ENCODE data around the gene SUPT3H.

SUPT3H gene

DNA sequence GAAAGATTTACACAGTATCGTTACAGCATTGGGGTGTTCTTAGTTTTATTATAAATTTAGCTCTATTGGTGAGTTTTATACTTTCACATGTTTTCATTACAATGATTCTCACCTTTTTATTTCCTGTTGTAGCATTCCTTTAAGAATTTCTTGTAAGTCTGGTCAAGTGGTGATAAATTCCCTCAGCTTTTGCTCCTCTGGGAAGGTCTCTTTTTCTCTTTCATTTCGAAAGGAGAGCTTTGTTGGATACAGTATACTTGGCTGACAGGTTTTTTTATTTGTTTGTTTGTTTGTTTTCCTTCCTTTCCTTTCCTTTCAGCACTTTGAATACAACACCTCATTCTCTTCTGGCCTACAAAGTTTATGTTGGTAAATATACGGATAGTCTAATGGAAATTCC, 299.3 kb downstream of the SUPT3H start:
- TF ChIP-seq, protein P1, sequence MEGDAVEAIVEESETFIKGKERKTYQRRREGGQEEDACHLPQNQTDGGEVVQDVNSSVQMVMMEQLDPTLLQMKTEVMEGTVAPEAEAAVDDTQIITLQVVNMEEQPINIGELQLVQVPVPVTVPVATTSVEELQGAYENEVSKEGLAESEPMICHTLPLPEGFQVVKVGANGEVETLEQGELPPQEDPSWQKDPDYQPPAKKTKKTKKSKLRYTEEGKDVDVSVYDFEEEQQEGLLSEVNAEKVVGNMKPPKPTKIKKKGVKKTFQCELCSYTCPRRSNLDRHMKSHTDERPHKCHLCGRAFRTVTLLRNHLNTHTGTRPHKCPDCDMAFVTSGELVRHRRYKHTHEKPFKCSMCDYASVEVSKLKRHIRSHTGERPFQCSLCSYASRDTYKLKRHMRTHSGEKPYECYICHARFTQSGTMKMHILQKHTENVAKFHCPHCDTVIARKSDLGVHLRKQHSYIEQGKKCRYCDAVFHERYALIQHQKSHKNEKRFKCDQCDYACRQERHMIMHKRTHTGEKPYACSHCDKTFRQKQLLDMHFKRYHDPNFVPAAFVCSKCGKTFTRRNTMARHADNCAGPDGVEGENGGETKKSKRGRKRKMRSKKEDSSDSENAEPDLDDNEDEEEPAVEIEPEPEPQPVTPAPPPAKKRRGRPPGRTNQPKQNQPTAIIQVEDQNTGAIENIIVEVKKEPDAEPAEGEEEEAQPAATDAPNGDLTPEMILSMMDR (IDR thresholded peaks at IDR 0.05; ENCODE audit: control extremely low read depth, extremely low read depth, low read depth, missing control alignments) = no peak
- POLR2A ChIA-PET = no interaction called here
- CTCF ChIA-PET = no interaction called here
- DNase-seq (ENCODE audit: extremely low spot score) = no peak

DNA sequence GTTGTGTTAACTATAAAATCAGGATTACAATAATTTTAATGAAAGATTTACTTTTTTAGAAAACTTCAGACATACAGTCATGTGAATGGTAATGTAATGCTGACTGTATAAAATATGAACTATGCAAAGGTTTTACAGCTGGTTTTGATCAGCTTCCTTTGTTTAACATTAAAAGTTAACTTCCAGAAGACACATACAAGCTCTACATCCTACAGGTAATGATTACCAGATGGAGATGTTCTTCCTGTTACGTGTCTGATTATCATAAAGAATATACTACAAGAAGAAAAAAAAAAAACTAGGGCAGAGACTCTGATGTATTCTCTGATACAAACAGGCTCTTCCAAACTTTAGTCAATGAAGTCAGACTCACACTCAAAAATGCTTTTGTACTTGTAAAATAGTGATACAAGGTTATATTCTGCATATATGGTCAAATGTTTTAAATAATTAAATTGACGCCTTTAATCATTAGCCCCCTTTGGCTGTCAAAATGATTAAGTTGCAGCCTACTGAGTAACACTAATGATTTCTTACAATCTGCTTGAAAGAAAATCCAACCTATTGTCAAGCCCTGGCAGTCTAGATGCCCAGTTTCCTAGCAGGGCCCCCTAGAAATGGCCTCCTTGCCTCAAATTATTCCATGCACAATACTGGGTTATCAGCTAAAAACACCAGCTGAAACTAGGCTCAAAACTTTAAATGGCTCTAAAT, 301.4 kb downstream of the SUPT3H start:
- ChIA-PET POLR2A (no interaction called here), CTCF (no interaction called here)
- TF ChIP-seq, protein P1 (IDR thresholded peaks at IDR 0.05; ENCODE audit: control extremely low read depth, extremely low read depth, low read depth, missing control alignments) = no peak
- DNase-seq (ENCODE audit: extremely low spot score) = no peak

DNA sequence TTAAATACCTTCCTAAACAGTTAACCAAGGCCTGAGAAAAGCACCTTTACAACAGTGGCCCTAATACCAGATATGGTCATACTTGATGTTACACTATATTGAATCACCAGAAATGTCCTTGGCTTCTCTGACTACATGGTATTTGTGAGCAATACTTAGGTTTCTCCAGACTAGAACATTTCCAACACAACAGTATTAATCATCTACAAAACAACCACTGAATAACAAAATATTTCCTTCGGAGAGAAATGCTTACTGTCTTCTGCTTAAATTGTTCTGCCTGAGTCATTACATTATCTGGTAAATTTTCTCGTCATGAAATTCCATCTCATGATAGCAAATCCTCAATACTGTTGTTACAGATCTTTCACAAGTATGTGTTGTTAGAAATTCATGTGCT, 302.5 kb downstream of the SUPT3H start:
- TF ChIP-seq, protein P1 (IDR thresholded peaks at IDR 0.05; ENCODE audit: control extremely low read depth, extremely low read depth, low read depth, missing control alignments) = no peak
- POLR2A ChIA-PET = no interaction called here
- CTCF ChIA-PET = no interaction called here
- DNase-seq (ENCODE audit: extremely low spot score) = no peak

DNA sequence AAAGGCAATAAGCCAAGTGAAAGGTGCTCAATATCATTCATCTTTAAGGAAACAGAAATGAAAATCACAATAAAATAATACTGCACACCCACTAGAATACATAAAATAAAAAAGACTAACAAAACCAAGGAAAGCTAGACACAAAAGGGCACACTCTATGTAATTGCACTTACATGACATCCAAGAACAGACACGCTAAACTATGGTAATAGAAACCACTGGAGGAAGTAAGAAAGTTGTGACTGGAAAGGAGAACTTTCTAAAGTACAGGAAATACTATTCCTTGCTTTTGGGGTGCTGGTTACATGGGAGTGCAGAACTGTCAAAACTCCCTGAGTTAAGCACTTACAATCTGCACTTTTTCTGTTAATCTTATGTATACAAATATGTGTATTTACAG, 303.3 kb downstream of the SUPT3H start:
- no peak for DNase-seq (ENCODE audit: extremely low spot score)
- TF ChIP-seq, protein P1 (IDR thresholded peaks at IDR 0.05; ENCODE audit: control extremely low read depth, extremely low read depth, low read depth, missing control alignments) = no peak
- ChIA-PET POLR2A (no interaction called here), CTCF (no interaction called here)

DNA sequence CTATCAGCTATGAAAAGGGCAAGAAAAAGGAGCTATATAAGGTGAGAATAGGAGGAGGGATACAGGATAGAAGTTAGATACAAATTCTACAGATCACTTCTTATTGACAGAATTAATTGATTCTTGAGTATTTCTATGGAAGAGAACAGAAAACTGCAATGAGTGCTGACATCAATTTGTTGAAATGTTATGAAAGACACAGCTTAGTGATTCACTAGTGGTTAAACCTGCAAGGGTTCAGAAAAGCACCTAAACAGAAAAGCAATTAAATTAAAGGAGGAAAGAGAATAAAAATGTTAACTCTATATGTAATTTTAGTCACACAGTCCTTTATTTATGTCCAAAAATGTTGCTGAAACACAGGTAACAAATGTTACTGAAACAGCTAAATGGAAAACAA, 304.0 kb downstream of the SUPT3H start:
- TF ChIP-seq, protein P1 (IDR thresholded peaks at IDR 0.05; ENCODE audit: control extremely low read depth, extremely low read depth, low read depth, missing control alignments) = no peak
- CTCF ChIA-PET = interaction anchor here (1.5 kb wide), 1 partner anchor 14 kb away, joined by 4 read pairs; no protein-coding TSS in a partner anchor
- DNase-seq (ENCODE audit: extremely low spot score) = no peak
- POLR2A ChIA-PET = no interaction called here

DNA sequence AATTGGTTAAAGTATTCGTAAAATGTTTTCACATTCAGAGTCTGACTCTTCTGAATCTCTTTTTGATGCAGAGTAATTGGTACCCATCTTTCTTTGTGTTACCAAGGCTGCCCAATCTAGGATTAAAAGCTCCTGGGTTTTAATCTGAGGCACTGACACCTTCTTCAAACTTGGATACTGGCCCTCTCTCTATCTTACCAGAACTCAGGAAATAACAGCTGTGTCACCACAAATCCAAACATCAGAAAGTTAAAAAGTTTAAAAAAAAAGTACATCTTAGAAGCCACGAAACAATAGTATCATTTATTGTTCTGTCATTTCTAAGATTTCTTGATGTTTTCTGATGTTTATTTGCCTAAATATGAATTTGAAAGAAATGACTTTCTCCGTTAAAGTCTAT, 305.1 kb downstream of the SUPT3H start:
- DNase-seq (ENCODE audit: extremely low spot score) = no peak
- POLR2A ChIA-PET = no interaction called here
- TF ChIP-seq, protein P1 (IDR thresholded peaks at IDR 0.05; ENCODE audit: control extremely low read depth, extremely low read depth, low read depth, missing control alignments) = no peak
- CTCF ChIA-PET = interaction anchor here (0.7 to 1.5 kb wide), 2 partner anchors 13 to 39 kb away, joined by 3 to 4 read pairs; no protein-coding TSS in a partner anchor
